ENCODE data around the gene DPH2.

DNA sequence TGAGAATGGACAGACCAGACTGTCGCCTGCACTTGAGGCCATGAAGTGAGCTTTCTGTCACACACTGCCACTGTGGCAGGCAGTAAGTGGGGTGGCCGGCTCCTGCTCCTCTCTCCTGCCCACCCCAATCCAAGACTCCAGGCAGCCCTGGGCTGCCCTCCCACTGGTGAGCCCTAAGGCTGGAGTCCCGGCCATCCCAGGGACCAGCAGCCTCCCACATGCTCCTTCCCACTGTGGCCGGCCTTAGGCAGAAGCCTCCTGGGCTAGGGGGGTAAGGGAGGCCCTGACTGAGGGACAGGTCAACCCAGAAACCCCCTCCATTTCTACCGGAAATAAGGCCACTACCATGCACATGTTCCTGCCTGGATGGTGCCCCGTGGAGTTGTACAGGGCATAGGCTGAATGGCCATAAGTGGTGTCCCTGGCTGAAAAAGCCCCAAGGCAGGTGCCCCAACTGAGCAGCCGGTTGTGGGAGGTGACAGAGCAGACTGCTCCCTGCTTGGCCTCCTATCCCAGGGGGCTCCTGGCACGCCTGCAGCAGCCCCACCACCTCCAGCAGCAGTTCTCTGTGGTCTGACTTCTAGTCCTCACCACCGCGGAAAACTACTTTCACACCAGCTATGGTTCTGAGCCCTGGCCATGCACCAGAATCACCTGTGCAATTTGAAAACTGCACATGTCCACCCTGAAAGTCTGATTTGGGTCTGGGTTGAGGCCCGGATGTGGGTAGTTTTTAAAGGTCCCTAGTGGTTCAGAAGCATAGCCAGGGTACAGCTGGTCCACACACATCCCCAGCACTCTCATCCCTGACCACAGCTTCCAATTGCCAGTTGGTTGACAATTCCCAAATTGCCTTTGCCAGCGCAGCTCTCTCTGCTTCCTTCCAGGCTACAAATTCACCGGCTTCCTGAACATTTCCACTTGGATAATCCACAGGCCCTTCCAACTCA is 37.8 kb upstream of the DPH2 start:
- TF ChIP-seq, protein P1, sequence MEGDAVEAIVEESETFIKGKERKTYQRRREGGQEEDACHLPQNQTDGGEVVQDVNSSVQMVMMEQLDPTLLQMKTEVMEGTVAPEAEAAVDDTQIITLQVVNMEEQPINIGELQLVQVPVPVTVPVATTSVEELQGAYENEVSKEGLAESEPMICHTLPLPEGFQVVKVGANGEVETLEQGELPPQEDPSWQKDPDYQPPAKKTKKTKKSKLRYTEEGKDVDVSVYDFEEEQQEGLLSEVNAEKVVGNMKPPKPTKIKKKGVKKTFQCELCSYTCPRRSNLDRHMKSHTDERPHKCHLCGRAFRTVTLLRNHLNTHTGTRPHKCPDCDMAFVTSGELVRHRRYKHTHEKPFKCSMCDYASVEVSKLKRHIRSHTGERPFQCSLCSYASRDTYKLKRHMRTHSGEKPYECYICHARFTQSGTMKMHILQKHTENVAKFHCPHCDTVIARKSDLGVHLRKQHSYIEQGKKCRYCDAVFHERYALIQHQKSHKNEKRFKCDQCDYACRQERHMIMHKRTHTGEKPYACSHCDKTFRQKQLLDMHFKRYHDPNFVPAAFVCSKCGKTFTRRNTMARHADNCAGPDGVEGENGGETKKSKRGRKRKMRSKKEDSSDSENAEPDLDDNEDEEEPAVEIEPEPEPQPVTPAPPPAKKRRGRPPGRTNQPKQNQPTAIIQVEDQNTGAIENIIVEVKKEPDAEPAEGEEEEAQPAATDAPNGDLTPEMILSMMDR (IDR thresholded peaks at IDR 0.05), result no peak
- TF ChIP-seq EP300 (IDR thresholded peaks at IDR 0.05) (no peak), POLR2A (IDR thresholded peaks at IDR 0.05) (no peak), POLR2AphosphoS5 (IDR thresholded peaks at IDR 0.05) (no peak)
